Prostate gland (tissue), 2 donors: ENCODE results near the gene NFU1. TPM values are rescaled to one million over a fixed set of nuclear protein-coding genes. Genes with fewer than 3 reads are reported as not detected.

Source experiments
- DNase-seq: peaks from one replicate; pipeline ENCODE4 v3.0.0-alpha.2; 2019; ENCODE audit warnings: low spot score
- H3K27ac ChIP-seq, 2 donors: fragments of 200-600 bp; sonication (generic); 2 replicates each; pipeline ENCODE4 v1.5.1; 2017 to 2019
- H3K27me3 ChIP-seq: fragments of 200-600 bp; sonication (generic); replicated peaks from 2 replicates; pipeline ENCODE4 v1.5.1; 2019; ENCODE audit not compliant: insufficient read depth
- H3K36me3 ChIP-seq, 2 donors: fragments of 200-600 bp; sonication (generic); 1 replicate in 1 of 2; 2 replicates in 1 of 2; pipeline versions ENCODE4 v1.5.1 to v1.8.1; 2017 to 2019
- H3K4me1 ChIP-seq: fragments of 200-600 bp; sonication (generic); replicated peaks from 2 replicates; pipeline ENCODE4 v1.5.1; 2019
- H3K4me3 ChIP-seq, 2 donors: fragments of 200-600 bp; sonication (generic); 2 replicates each; pipeline ENCODE4 v1.5.1; 2017 to 2019
- H3K9me3 ChIP-seq: fragments of 200-600 bp; sonication (generic); 2 replicates; pipeline ENCODE4 v1.5.1; 2017
- POLR2A ChIP-seq: fragments of 450-650 bp; IDR thresholded peaks from one replicate; pipeline ENCODE4 v1.6.1; 2016; ENCODE audit warnings: antibody characterized with exemption, mild to moderate bottlenecking
- POLR2AphosphoS5 ChIP-seq: sonication (generic); formaldehyde crosslinking; IDR thresholded peaks from one replicate; pipeline ENCODE4 v1.6.1; 2017; ENCODE audit warnings: antibody characterized with exemption
- WGBS: methylation state at CpG from one replicate; pipeline ENCODE4 v1.1.5; 2018; 5-methylcytosine and 5-hydroxymethylcytosine counted together
- intact Hi-C: fragments of 100-400 bp; cut with DNase I; formaldehyde crosslinking; loops from one replicate; pipeline ENCODE4 v1.14.2; 2022
- total RNA-seq, 2 donors: library from RNA; depleted of rRNA; stranded (reverse); fragments of >200 nt; gene quantifications; one replicate each; pipeline ENCODE4 v1.1.0, GENCODE V29; 2016
- TF ChIP-seq, protein P1 (sequence below), 4 experiments: fragments of 200-600 bp in 2 of 4; fragments of 450-650 bp in 2 of 4; sonication (generic) in 2 of 4; IDR thresholded peaks; 1 replicate in 3 of 4; 2 replicates in 1 of 4; pipeline ENCODE4 v1.5.1; 2016 to 2019; ENCODE audit warnings: antibody characterized with exemption in 4 of 4, mild to moderate bottlenecking in 2 of 4, moderate library complexity in 2 of 4

Gene NFU1
- total RNA-seq, 2 donors from 2014 or later, result 33.4 to 42.0 TPM

DNA sequence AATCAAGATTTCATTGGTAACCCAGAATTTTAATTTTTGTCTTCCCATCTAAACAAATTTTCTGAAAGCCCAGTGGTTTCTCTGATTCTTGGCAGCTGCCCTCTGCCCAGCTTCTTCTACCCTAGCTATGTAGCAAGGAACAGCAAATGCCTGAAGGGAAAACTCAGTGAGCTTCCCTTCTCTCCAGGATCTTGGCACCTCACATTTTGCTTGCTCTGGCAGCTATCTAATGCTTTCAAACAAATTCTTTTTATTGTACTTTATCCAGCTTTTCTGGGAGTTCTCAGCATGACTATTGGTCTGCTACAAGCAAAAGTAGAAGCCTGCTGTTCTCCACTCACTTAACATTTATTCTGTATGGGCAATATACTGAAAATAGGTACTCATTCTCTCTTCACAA, 31.9 kb downstream of the NFU1 start:
- no peaks in the 10 kb centered on the region for H3K36me3 ChIP-seq
- H3K4me1 ChIP-seq, result no peaks in the 10 kb centered on the region
- DNase-seq, result no peak
- TF ChIP-seq POLR2AphosphoS5, result no peak
- TF ChIP-seq POLR2A, result no peak
- TF ChIP-seq, protein P1, sequence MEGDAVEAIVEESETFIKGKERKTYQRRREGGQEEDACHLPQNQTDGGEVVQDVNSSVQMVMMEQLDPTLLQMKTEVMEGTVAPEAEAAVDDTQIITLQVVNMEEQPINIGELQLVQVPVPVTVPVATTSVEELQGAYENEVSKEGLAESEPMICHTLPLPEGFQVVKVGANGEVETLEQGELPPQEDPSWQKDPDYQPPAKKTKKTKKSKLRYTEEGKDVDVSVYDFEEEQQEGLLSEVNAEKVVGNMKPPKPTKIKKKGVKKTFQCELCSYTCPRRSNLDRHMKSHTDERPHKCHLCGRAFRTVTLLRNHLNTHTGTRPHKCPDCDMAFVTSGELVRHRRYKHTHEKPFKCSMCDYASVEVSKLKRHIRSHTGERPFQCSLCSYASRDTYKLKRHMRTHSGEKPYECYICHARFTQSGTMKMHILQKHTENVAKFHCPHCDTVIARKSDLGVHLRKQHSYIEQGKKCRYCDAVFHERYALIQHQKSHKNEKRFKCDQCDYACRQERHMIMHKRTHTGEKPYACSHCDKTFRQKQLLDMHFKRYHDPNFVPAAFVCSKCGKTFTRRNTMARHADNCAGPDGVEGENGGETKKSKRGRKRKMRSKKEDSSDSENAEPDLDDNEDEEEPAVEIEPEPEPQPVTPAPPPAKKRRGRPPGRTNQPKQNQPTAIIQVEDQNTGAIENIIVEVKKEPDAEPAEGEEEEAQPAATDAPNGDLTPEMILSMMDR (IDR thresholded peaks at IDR 0.05), result no peak
- no peak overlapping the region for H3K27ac ChIP-seq
- intact Hi-C loops, result no loop called here
- H3K9me3 ChIP-seq, result no peaks in the 10 kb centered on the region
- no peaks in the 10 kb centered on the region for H3K27me3 ChIP-seq
- H3K4me3 ChIP-seq, result no peak overlapping the region

DNA sequence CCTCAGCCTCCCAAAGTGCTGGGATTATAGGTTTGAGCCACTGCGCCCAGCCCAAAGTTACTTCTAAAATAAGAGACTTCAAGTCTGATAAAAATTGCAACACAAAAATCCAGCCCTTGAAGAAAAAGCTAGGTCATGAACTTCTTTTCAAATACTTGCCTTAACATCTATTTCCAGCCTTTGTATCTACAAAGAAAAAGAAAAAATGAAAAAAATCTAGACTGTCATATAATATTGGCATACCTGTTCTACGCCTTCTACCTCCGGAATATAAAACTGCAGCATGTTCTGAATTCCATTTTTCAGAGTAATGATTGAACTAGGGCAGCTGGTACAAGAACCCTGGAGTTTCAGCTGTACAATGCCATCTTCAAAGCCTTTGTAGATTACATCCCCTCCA, 37.1 kb downstream of the NFU1 start:
- TF ChIP-seq, protein P1 (IDR thresholded peaks at IDR 0.05), result no peak
- TF ChIP-seq POLR2AphosphoS5 (no peak), POLR2A (no peak)
- intact Hi-C loops, result no loop called here
- no peak for DNase-seq
- peaks cover 0 to 4% of the 10 kb centered on the region in 2 donors for H3K36me3 ChIP-seq
- H3K4me1 ChIP-seq, result no peaks in the 10 kb centered on the region
- no peaks in the 10 kb centered on the region for H3K9me3 ChIP-seq
- 98% methylated on average over 3 of the region's 3 CpGs for WGBS
- no peak overlapping the region for H3K4me3 ChIP-seq
- H3K27me3 ChIP-seq, result no peaks in the 10 kb centered on the region
- no peak overlapping the region for H3K27ac ChIP-seq

DNA sequence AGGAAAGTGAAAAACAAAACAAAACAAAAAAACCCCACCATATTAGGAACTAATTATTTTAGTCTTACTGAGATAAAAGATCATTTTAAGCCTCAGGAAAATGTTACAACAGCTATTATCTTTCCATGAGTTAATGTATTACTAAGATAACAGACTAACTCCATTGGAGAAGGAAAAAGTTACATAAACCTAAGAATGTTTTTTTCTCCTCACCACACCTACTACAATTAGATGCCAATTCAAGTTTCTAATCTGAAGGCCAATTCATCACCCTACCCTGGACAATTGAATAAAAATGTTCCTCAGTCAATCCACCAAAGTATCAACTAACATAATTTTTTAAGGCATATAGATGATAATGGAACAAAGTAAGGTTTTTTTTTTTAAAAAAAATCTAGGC, 40.0 kb downstream of the NFU1 start:
- H3K27ac ChIP-seq, result no peak overlapping the region
- H3K9me3 ChIP-seq, result no peaks in the 10 kb centered on the region
- intact Hi-C loops, result no loop called here
- TF ChIP-seq POLR2AphosphoS5, result no peak
- H3K4me3 ChIP-seq, result no peak overlapping the region
- no peak for DNase-seq
- no peaks in the 10 kb centered on the region for H3K27me3 ChIP-seq
- H3K36me3 ChIP-seq, result peaks cover 0 to 4% of the 10 kb centered on the region in 2 donors
- H3K4me1 ChIP-seq, result no peaks in the 10 kb centered on the region

DNA sequence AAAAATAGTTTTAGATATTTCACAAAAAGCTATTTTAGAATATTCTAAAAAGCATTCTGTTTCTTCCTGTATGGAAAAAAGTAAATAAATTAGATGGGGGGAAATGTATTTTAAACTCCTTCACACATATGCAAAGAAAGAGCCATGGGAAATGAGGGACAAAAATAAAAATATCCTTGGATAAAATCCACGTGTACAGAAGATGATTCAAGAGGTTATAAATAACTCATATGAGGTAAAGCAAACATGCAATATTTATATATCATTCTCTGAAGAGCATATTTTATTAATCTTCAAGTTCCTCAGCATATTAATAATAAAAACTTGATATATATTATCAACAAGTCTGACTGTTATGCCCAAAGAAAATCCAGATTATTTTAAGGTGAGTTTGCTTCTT, 41.4 kb downstream of the NFU1 start:
- Histone ChIP-seq H3K27me3 (no peaks in the 10 kb centered on the region), H3K4me3 (no peak overlapping the region), H3K27ac (no peak overlapping the region), H3K4me1 (no peaks in the 10 kb centered on the region), H3K9me3 (no peaks in the 10 kb centered on the region), H3K36me3 (peaks cover 0 to 4% of the 10 kb centered on the region in 2 donors)
- no peak for TF ChIP-seq POLR2AphosphoS5
- WGBS, result 22% methylated on average over 1 of the region's 1 CpG
- DNase-seq, result no peak
- intact Hi-C loops, result no loop called here

DNA sequence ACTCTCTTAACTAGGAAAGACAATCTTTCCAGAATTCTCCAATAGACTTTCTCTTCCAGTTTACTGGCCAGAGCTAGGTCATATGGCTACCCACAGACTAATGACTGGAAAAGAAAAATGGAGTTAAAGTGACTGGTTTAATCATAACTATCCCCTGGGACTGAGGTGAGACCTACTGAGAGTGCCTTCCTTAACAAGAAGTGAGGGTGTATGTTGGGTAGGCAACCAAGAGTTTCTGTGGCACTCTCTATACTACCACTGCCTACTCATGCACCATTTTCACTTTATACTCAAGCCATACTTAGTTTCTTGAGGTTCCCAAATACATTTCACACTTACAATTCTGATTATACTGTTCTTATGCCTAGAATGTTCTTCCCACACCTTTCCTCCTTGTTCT, 43.3 kb downstream of the NFU1 start:
- Histone ChIP-seq H3K9me3 (no peaks in the 10 kb centered on the region), H3K27me3 (no peaks in the 10 kb centered on the region), H3K4me1 (no peaks in the 10 kb centered on the region), H3K4me3 (no peak overlapping the region), H3K27ac (no peak overlapping the region), H3K36me3 (peaks cover 0 to 4% of the 10 kb centered on the region in 2 donors)
- DNase-seq, result no peak
- intact Hi-C loops, result no loop called here
- no peak for TF ChIP-seq POLR2AphosphoS5
- no peak for TF ChIP-seq POLR2A
- TF ChIP-seq, protein P1 (IDR thresholded peaks at IDR 0.05), result no peak

DNA sequence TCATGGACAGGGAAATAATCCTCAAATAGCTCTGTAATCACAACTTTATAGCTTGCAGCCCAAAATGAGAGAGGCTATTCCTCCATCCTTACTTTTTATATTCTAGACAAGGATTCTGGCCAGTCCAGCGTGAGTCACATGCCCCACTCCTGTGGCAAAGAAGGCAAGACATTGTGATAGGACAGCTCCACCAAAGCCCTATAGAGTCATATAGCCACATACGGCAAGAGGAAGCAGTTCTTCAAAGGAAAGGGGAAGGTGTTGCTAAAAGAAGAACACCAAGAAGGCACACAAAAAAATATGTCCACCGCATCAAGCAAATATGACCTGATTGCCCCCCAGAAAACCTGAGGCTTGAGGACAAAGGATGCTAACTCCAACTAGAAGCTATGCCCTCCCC, 46.8 kb downstream of the NFU1 start:
- peaks cover 2% of the 10 kb centered on the region for H3K4me1 ChIP-seq
- H3K36me3 ChIP-seq, result no peaks in the 10 kb centered on the region
- no peak for DNase-seq
- intact Hi-C loops, result no loop called here
- H3K27me3 ChIP-seq, result no peaks in the 10 kb centered on the region
- H3K9me3 ChIP-seq, result no peaks in the 10 kb centered on the region
- H3K4me3 ChIP-seq, result no peak overlapping the region
- no peak overlapping the region for H3K27ac ChIP-seq
- TF ChIP-seq, protein P1 (IDR thresholded peaks at IDR 0.05), result no peak
- TF ChIP-seq POLR2AphosphoS5, result no peak
- no peak for TF ChIP-seq POLR2A
- 88% methylated on average over 3 of the region's 3 CpGs for WGBS
